H1 (cell line): ENCODE measurements around the gene DVL2. TPM values are rescaled to one million over a fixed set of nuclear protein-coding genes. Genes with fewer than 3 reads are reported as not detected.

Source experiments
- CTCF ChIA-PET: fragments of 300-600 bp; sonication (Branson Sonifier 250); formaldehyde crosslinking; loops from one replicate; lab custom pipeline; 2021; ENCODE audit not compliant: partially characterized antibody; lab: Charles Lee
- POLR2A ChIA-PET: fragments of 300-600 bp; sonication (Branson Sonifier 250); formaldehyde crosslinking; loops from one replicate; lab custom pipeline; 2021; ENCODE audit warnings: inconsistent platforms; ENCODE audit not compliant: partially characterized antibody; lab: Charles Lee
- DNase-seq, 2 experiments: peaks; one replicate each; pipeline versions ENCODE4 v3.0.0 to v3.0.0-alpha.2; 2010 to 2022; ENCODE audit warnings: low spot score in 2 of 2, low read depth in 1 of 2, mixed read lengths in 1 of 2
- FAIRE-seq: peaks from 2 replicates; lab custom pipeline; 2011; peaks lifted over from hg19 to GRCh38; lab: Jason Lieb, UNC
- H2AFZ ChIP-seq: 2 replicates; pipeline ENCODE4 v1.8.1; 2012; ENCODE audit warnings: low read length, inconsistent platforms
- H2AK5ac ChIP-seq: 2 replicates; pipeline ENCODE4 v1.6.1; 2013; ENCODE audit warnings: low read depth, low read length
- H2BK120ac ChIP-seq: replicated peaks from 2 replicates; pipeline ENCODE3; 2013; ENCODE audit warnings: low read depth, low read length, inconsistent platforms
- H2BK12ac ChIP-seq: 2 replicates; pipeline ENCODE4 v1.6.1; 2013; ENCODE audit warnings: low read depth, low read length
- H2BK15ac ChIP-seq: 2 replicates; pipeline ENCODE4 v1.6.1; 2013; ENCODE audit warnings: low read length
- H2BK20ac ChIP-seq: 2 replicates; pipeline ENCODE4 v1.6.1; 2013; ENCODE audit warnings: low read length
- H2BK5ac ChIP-seq: 2 replicates; pipeline ENCODE4 v1.6.1; 2013; ENCODE audit warnings: low read depth, low read length
- H3K14ac ChIP-seq: 2 replicates; pipeline ENCODE4 v1.6.1; 2013; ENCODE audit warnings: inconsistent platforms; ENCODE audit not compliant: insufficient read length
- H3K18ac ChIP-seq: 2 replicates; pipeline ENCODE4 v1.6.1; 2013; ENCODE audit warnings: low read length; ENCODE audit errors: extremely low read depth
- H3K23ac ChIP-seq: 2 replicates; pipeline ENCODE4 v1.6.1; 2013; ENCODE audit warnings: inconsistent platforms; ENCODE audit not compliant: insufficient read length
- H3K23me2 ChIP-seq: 2 replicates; pipeline ENCODE4 v1.6.1; 2013; ENCODE audit warnings: low read depth, low read length
- H3K27ac ChIP-seq: 2 replicates; pipeline ENCODE4 v1.6.1; 2011; ENCODE audit warnings: low read depth, low read length, inconsistent platforms
- H3K27me3 ChIP-seq, 4 experiments: replicated peaks in 1 of 4; 1 replicate in 1 of 4; 2 replicates in 3 of 4; pipeline versions ENCODE4 v1.6.1 to v1.8.1; 2011 to 2013; ENCODE audit warnings: low read length in 3 of 4, mild to moderate bottlenecking in 3 of 4, inconsistent platforms in 2 of 4, mixed read lengths in 2 of 4, moderate library complexity in 1 of 4; ENCODE audit not compliant: control insufficient read depth in 3 of 4, insufficient read depth in 3 of 4; ENCODE audit errors: extremely low read depth in 1 of 4
- H3K36me3 ChIP-seq, 4 experiments: 2 replicates each; pipeline versions ENCODE4 v1.6.1 to v1.8.1; 2011 to 2013; ENCODE audit warnings: mild to moderate bottlenecking in 4 of 4, low read length in 3 of 4, moderate library complexity in 2 of 4, control low read depth in 1 of 4, inconsistent platforms in 1 of 4; ENCODE audit not compliant: insufficient read depth in 4 of 4, control insufficient read depth in 2 of 4
- H3K4ac ChIP-seq: replicated peaks from 2 replicates; pipeline ENCODE3; 2013; ENCODE audit warnings: low read length, low read depth, mixed read lengths, inconsistent platforms; ENCODE audit not compliant: insufficient read length
- H3K4me1 ChIP-seq, 4 experiments: replicated peaks in 1 of 4; 1 replicate in 1 of 4; 2 replicates in 3 of 4; pipeline versions ENCODE4 v1.6.1 to v1.8.1; 2011 to 2013; ENCODE audit warnings: low read length in 3 of 4, inconsistent platforms in 2 of 4, mixed read lengths in 1 of 4; ENCODE audit not compliant: insufficient read depth in 4 of 4, control insufficient read depth in 3 of 4
- H3K4me2 ChIP-seq, 2 experiments: 2 replicates each; pipeline versions ENCODE4 v1.6.1 to v1.8.1; 2011 to 2013; ENCODE audit warnings: low read depth in 2 of 2, low read length in 2 of 2, control low read depth in 1 of 2, inconsistent platforms in 1 of 2, mild to moderate bottlenecking in 1 of 2; ENCODE audit not compliant: insufficient read depth in 1 of 2
- H3K4me3 ChIP-seq, 4 experiments: fragments of 200-600, 300-600 bp in 1 of 4; sonication (generic), shearing (Covaris generic), sonication (Bioruptor Twin) in 1 of 4; 2 replicates each; pipeline versions ENCODE4 v1.5.1 to v1.8.1; 2011 to 2016; ENCODE audit warnings: low read length in 4 of 4, low read depth in 3 of 4, control low read depth in 2 of 4, inconsistent platforms in 2 of 4, mild to moderate bottlenecking in 2 of 4, mixed read lengths in 1 of 4, moderate library complexity in 1 of 4; ENCODE audit not compliant: insufficient read depth in 2 of 4; ENCODE audit errors: extremely low read depth in 1 of 4
- H3K56ac ChIP-seq: replicated peaks from 2 replicates; pipeline ENCODE3; 2013; ENCODE audit warnings: low read depth, mild to moderate bottlenecking, mixed read lengths, low read length, inconsistent platforms; ENCODE audit not compliant: insufficient read length
- H3K79me1 ChIP-seq: 2 replicates; pipeline ENCODE4 v1.6.1; 2013; ENCODE audit warnings: low read depth, low read length, control low read depth
- H3K79me2 ChIP-seq, 2 experiments: 2 replicates each; pipeline versions ENCODE4 v1.6.1 to v1.8.1; 2012 to 2013; ENCODE audit warnings: low read length in 2 of 2, mild to moderate bottlenecking in 2 of 2, inconsistent platforms in 1 of 2; ENCODE audit not compliant: insufficient read depth in 2 of 2, control insufficient read depth in 1 of 2
- H3K9ac ChIP-seq, 4 experiments: replicated peaks in 1 of 4; 1 replicate in 1 of 4; 2 replicates in 3 of 4; pipeline versions ENCODE4 v1.6.1 to v1.8.1; 2011 to 2013; ENCODE audit warnings: low read depth in 3 of 4, low read length in 3 of 4, control low read depth in 2 of 4, mild to moderate bottlenecking in 2 of 4, moderate library complexity in 2 of 4, inconsistent platforms in 1 of 4; ENCODE audit errors: extremely low read depth in 1 of 4
- H3K9me3 ChIP-seq, 2 experiments: 2 replicates each; pipeline versions ENCODE4 v1.6.1 to v1.8.1; 2012 to 2013; ENCODE audit warnings: mild to moderate bottlenecking in 2 of 2, moderate library complexity in 2 of 2, control low read depth in 1 of 2, inconsistent platforms in 1 of 2, low read depth in 1 of 2, low read length in 1 of 2, mixed read lengths in 1 of 2; ENCODE audit not compliant: insufficient read depth in 2 of 2
- H4K20me1 ChIP-seq, 2 experiments: replicated peaks in 1 of 2; 2 replicates each; pipeline versions ENCODE3 to v1.8.1; 2011 to 2013; ENCODE audit warnings: inconsistent platforms in 2 of 2, low read length in 2 of 2, mild to moderate bottlenecking in 1 of 2; ENCODE audit not compliant: insufficient read depth in 2 of 2, control insufficient read depth in 1 of 2
- H4K5ac ChIP-seq: 2 replicates; pipeline ENCODE4 v1.6.1; 2013; ENCODE audit warnings: low read length, low read depth, mixed read lengths, inconsistent platforms; ENCODE audit not compliant: insufficient read length
- H4K8ac ChIP-seq: 2 replicates; pipeline ENCODE4 v1.8.0; 2013; ENCODE audit warnings: mild to moderate bottlenecking, moderate library complexity, low read length, inconsistent platforms; ENCODE audit not compliant: insufficient read depth; ENCODE audit errors: extremely low read depth
- H4K91ac ChIP-seq: replicated peaks from 2 replicates; pipeline ENCODE3; 2013; ENCODE audit warnings: low read length, mixed read lengths, inconsistent platforms; ENCODE audit not compliant: insufficient read length
- CEBPB ChIP-seq: IDR thresholded peaks from 2 replicates; pipeline ENCODE4 v1.6.1; 2012; ENCODE audit warnings: low read depth, low read length
- CREB1 ChIP-seq: IDR thresholded peaks from 2 replicates; pipeline ENCODE4 v1.6.1; 2012; ENCODE audit warnings: inconsistent platforms
- JUND ChIP-seq: IDR thresholded peaks from 2 replicates; pipeline ENCODE4 v1.6.1; 2011; ENCODE audit warnings: mild to moderate bottlenecking, improper control_type of control experiment, low read length
- MAFK ChIP-seq: IDR thresholded peaks from 2 replicates; pipeline ENCODE4 v1.6.1; 2012; ENCODE audit warnings: low read depth, mild to moderate bottlenecking, improper control_type of control experiment, low read length
- PHF8 ChIP-seq: fragments of 200-600 bp; sonication (generic); conservative IDR thresholded peaks from 2 replicates; pipeline ENCODE4 v1.7.1; 2012; ENCODE audit warnings: low read depth, mild to moderate bottlenecking, inconsistent platforms, low read length, moderate library complexity
- POLR2A ChIP-seq, 2 experiments: IDR thresholded peaks; 1 replicate in 1 of 2; 2 replicates in 1 of 2; pipeline ENCODE4 v1.6.1; 2011; ENCODE audit warnings: low read depth in 2 of 2, low read length in 2 of 2, mild to moderate bottlenecking in 2 of 2; ENCODE audit errors: control extremely low read depth in 1 of 2
- POLR2AphosphoS5 ChIP-seq: IDR thresholded peaks from 2 replicates; pipeline ENCODE4 v1.6.1; 2011; ENCODE audit warnings: low read depth, low read length
- RNF2 ChIP-seq: fragments of 200-900, 300-1000 bp; sonication (generic); IDR thresholded peaks from 2 replicates; pipeline ENCODE4 v1.7.1; 2016; ENCODE audit warnings: borderline replicate concordance, low read depth, mild to moderate bottlenecking, antibody characterized with exemption, low read length; ENCODE audit not compliant: poor library complexity, severe bottlenecking; ENCODE audit errors: missing control alignments
- SP4 ChIP-seq: IDR thresholded peaks from 2 replicates; pipeline ENCODE4 v1.6.1; 2012; ENCODE audit warnings: low read length, inconsistent platforms
- TCF12 ChIP-seq: IDR thresholded peaks from 2 replicates; pipeline ENCODE4 v1.6.1; 2011; ENCODE audit warnings: low read depth, mild to moderate bottlenecking, low read length
- TEAD4 ChIP-seq: IDR thresholded peaks from 2 replicates; pipeline ENCODE4 v1.6.1; 2012; ENCODE audit warnings: low read depth, low read length, inconsistent platforms, mixed read lengths
- YY1 ChIP-seq: IDR thresholded peaks from 2 replicates; pipeline ENCODE4 v1.6.1; 2011; ENCODE audit warnings: low read depth, mild to moderate bottlenecking, low read length
- WGBS, 2 experiments: shearing (Covaris generic) in 1 of 2; methylation state at CpG; one replicate each; pipeline versions ENCODE4 v1.1.6 to v1.1.7; 2013 to 2015; ENCODE audit warnings: low lambda C conversion rate in 2 of 2, mixed read lengths in 2 of 2, inconsistent platforms in 1 of 2, low coverage in 1 of 2, missing lambda C conversion rate in 1 of 2; ENCODE audit not compliant: insufficient replicate concordance in 2 of 2, insufficient coverage in 1 of 2, insufficient read length in 1 of 2; ENCODE audit errors: extremely low coverage in 1 of 2, missing lambda C conversion rate in 1 of 2; 5-methylcytosine and 5-hydroxymethylcytosine counted together
- polyA plus RNA-seq, 7 experiments: library from polyadenylated mRNA; depleted of rRNA in 3 of 7; stranded (reverse) in 5 of 7; unstranded in 2 of 7; fragments of >200 nt in 5 of 7; fragments of 200-250 nt in 2 of 7; gene quantifications; 1 replicate in 5 of 7; 2 replicates in 1 of 7; 4 replicates in 1 of 7; pipeline versions ENCODE4 v1.2.1 to v1.2.3, GENCODE V29; 2011 to 2013; ENCODE audit warnings: missing spikeins in 2 of 7, mixed read lengths in 2 of 7
- total RNA-seq: library from RNA; stranded (reverse); fragmentation: NEBNext Ultra II Directional; extraction: Animal tissue kit (Norgen Biotek cat#: 25700); gene quantifications from 2 replicates; pipeline ENCODE4 v1.2.1, GENCODE V29; 2021

DVL2 gene
- total and polyA plus RNA-seq, 2 of the 8 experiments (the other 6 are each of a cell fraction or from before 2014, with no cell fraction given) = 19.0 to 59.6 TPM

- no peak overlapping the region for H2BK15ac ChIP-seq
- H3K14ac ChIP-seq = no peak overlapping the region
- H2AFZ ChIP-seq = no peak overlapping the region
- no peak overlapping the region for H3K9ac ChIP-seq
- FAIRE-seq (no peak), DNase-seq (no peak)
- no peak overlapping the region for H2AK5ac ChIP-seq
- ChIA-PET POLR2A (interaction anchor here (0.7 to 10.7 kb wide), 23 partner anchors 8 to 215 kb away, joined by 3 to 386 read pairs (median 4); partner anchors contain the start of genes CLDN7, CTDNEP1, DVL2 and ELP5), CTCF (interaction anchor here (0.6 to 4.3 kb wide), 15 partner anchors 10 to 177 kb away, joined by 3 to 46 read pairs (median 4); partner anchors contain the start of genes DVL2, GABARAP and PHF23)
- no peak overlapping the region for H2BK12ac ChIP-seq
- peaks cover 6 to 23% (median 14%) of the 10 kb centered on the region in 4 experiments for H3K4me1 ChIP-seq
- no peak overlapping the region for H3K4ac ChIP-seq
- H3K23me2 ChIP-seq = peaks cover 8% of the 10 kb centered on the region; the same call in 1 of the 2 replicates
- no peaks in the 10 kb centered on the region for H3K27me3 ChIP-seq
- no peak overlapping the region for H3K18ac ChIP-seq
- no peak overlapping the region for H3K23ac ChIP-seq
- H3K36me3 ChIP-seq = peaks cover 15 to 44% (median 34%) of the 10 kb centered on the region in 4 experiments
- H3K4me3 ChIP-seq = no peak overlapping the region
- no peak overlapping the region for H2BK5ac ChIP-seq
- H2BK120ac ChIP-seq = no peak overlapping the region
- H2BK20ac ChIP-seq = no peak overlapping the region
- H3K56ac ChIP-seq = no peak overlapping the region
- H4K5ac ChIP-seq = no peak overlapping the region
- H4K91ac ChIP-seq = no peak overlapping the region
- no peak overlapping the region for H4K8ac ChIP-seq
- H3K27ac ChIP-seq = no peak overlapping the region
- TF ChIP-seq SP4 (peak; percentile 11; the same call in 1 of the 2 replicates), POLR2A (IDR thresholded peaks at IDR 0.05; ENCODE audit: control extremely low read depth in 1 of 2, low read depth in 2 of 2, low read length in 2 of 2) (peak; percentile 13 to 20; a peak in 1 of 3 replicates), CEBPB (no peak), PHF8 (no peak), YY1 (no peak), CREB1 (no peak), MAFK (no peak), POLR2AphosphoS5 (0 out of 2 replicates have a peak, but pooled peaks have one; percentile 5), TCF12 (no peak), JUND (no peak), RNF2 (no peak), TEAD4 (no peak)
- peaks cover 0 to 5% of the 10 kb centered on the region in 2 experiments; a peak in 1 of 4 replicates for H3K79me2 ChIP-seq
- peak overlapping the region in 1 of 2 experiments; percentile 73; a peak in 1 of 4 replicates for H3K4me2 ChIP-seq
- H3K79me1 ChIP-seq = no peaks in the 10 kb centered on the region
- WGBS, 2 experiments = 95% methylated on average over 10 of the region's 10 CpGs; no CpG with 5 or more reads in 1 of the 2 experiments
- H3K9me3 ChIP-seq = no peaks in the 10 kb centered on the region
- H4K20me1 ChIP-seq = peaks cover 10 to 28% of the 10 kb centered on the region in 2 experiments
Measured at GRCh38 chr17:7221278-7222092, 12.8 kb downstream of the DVL2 start.
